IPS-NIHi7 (cell line): Measurements from ENCODE around the gene GPR37.

Source experiments
- DNase-seq: peaks from one replicate; pipeline ENCODE4 v3.0.0; 2012; ENCODE audit warnings: mixed read lengths; ENCODE audit errors: extremely low spot score

Gene GPR37

GRCh38 chr7:124724507-124725192 is 40.9 kb downstream of the GPR37 start:
- no peak for DNase-seq

GRCh38 chr7:124724079-124724478 is 41.5 kb downstream of the GPR37 start:
- no peak for DNase-seq

DNA sequence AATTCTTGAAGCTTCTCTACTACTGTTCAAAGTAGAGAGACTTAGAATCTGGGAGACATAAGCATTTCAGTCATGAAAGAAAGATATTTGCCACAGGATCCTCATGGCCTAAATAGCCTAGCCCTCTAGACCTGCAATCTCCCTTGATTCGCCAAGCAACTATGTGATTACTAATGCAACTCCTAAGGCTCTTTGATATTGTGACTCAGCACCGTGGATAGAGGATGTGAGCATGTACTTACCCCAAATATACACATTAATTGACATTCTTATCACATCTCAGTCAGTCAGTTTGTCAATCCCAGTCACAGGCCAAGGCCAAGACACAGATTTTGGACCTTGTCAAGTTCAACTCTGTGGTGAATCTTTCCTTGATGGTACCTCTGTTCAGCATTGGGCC is 42.6 kb downstream of the GPR37 start:
- peak; percentile 29 for DNase-seq

GRCh38 chr7:124722292-124722691 is 43.3 kb downstream of the GPR37 start:
- no peak for DNase-seq

- no peak for DNase-seq
These were observed 45.4 kb downstream of the GPR37 start for GRCh38 chr7:124720195-124720594.

- no peak for DNase-seq
These were observed 47.4 kb downstream of the GPR37 start for GRCh38 chr7:124718032-124718766.

DNA sequence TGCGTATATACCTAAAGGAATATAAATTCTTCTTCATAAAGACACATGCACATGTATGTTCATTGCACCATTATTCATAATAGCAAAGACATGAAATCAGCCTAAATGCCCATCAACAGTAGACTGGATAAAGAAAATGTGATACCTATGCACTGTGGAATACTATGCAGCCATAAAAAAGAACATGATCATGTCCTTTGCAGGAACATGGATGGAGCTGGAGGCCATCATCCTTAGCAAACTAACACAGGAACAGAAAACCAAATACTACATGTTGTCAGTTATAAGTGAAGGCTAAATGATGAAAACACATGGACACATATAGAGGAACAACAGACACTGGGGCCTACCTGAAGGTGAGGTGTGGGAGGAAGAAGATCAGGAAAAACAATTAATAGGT is 48.7 kb downstream of the GPR37 start:
- DNase-seq, result no peak

GRCh38 chr7:124713086-124713485 is 52.5 kb downstream of the GPR37 start:
- DNase-seq, result no peak

GRCh38 chr7:124712017-124712416 is 53.6 kb downstream of the GPR37 start:
- no peak for DNase-seq

DNA sequence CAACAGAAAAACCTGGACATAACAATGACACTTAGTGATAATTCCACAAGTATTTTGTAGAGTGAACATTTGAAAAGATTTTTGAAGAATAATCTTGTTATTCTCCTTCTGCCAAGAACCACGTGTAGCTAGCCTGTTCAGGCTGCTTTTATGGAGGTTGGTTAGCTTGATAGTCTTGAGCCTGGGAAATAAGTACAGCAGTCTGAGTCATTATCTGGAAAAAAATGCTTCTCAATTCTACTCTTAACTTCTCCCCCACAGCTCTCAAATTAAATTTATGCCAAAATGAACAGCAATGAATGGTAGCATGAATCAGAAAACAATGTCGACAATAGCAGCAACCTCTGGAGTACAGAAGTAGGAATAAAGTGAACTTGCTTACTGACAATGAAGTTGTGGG is 63.2 kb downstream of the GPR37 start:
- DNase-seq, result no peak

DNA sequence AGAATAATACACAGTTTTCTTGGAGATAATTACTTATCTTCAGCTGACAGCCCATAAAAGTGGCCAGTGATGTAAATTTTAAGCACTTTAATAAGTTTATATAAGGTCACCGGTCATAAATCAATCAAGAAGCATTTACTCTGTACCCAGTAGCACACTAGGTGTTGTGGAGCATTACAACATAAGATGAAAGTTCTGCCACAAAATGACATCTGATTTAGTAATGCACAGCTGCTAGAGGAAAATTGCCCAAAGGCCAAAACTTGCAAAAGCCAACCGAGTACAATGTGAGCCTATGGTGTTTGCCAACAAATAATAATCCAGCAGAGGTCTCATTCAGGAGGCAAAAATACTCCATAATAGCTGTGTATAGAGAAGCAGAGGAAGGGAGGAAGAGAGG is 63.6 kb downstream of the GPR37 start:
- DNase-seq, result no peak

DNA sequence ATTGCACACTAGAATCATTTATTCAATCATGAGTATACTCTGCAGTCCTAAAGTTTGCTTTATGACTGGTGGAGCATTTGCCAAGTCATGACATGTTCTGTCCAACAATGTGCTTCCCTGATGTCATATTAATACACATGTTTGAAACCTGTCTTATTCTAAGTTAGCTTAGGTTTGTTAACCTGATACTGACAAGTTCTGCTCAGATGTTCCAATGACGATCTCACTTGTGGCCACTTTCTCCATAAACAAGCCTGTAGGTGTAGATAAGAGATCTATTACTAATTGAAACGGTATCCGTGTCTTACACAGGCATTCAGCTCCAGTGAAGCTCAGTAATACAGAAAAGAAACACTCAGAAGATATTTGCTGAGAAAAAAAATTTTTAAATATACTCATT is 64.9 kb downstream of the GPR37 start:
- no peak for DNase-seq

DNA sequence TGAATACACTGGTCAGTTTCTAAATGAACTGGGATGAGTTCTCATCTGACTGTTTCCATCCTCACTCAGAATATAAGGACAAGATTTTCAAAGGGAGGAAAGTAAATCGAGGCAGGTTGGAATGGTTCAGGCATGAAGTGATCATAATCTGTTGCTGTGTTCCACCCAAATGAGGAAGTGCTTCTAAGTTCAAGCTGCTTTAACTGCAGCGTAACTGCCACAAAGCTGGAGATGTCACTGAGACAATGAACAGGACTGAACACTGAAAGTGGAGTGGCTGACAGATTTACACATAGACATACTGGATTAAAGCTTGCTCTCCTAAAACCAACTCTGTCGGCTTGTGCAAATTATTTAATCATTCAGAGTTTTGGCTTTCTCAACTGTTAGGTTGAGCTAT is 66.6 kb downstream of the GPR37 start:
- DNase-seq, result no peak

- no peak for DNase-seq
These were observed 67.8 kb downstream of the GPR37 start for GRCh38 chr7:124697746-124698145.
